Pancreas (tissue), 10 donors: ENCODE measurements around the gene HES4. TPM values are rescaled to one million over a fixed set of nuclear protein-coding genes. Genes with fewer than 3 reads are reported as not detected.
"Not testable (repeated sequence)": the region's sequence is repeated elsewhere in the genome, so short reads cannot be mapped to it uniquely, and the experiment has no call there.

Experiments
- ATAC-seq, 4 donors: fragments of 200-7000 bp; cut with Tn5 transposase; one replicate each; pipeline versions ENCODE4 v1.8.0 to v1.9.1; 2020; ENCODE audit warnings: mild to moderate bottlenecking in 4 of 4, moderate library complexity in 4 of 4
- DNase-seq, 6 donors: peaks; one replicate each; pipeline ENCODE4 v3.0.0-alpha.2; 2020
- FAIRE-seq: peaks from 2 replicates; lab custom pipeline; 2012; peaks lifted over from hg19 to GRCh38; lab: Jason Lieb, UNC
- H3K27ac ChIP-seq, 4 donors: fragments of 200-600 bp; sonication (generic); 1 replicate in 3 of 4; 2 replicates in 1 of 4; pipeline versions ENCODE4 v1.5.0 to v1.8.0; 2020
- H3K27me3 ChIP-seq, 4 donors: fragments of 200-600 bp; one replicate each; pipeline ENCODE4 v1.8.0; 2021
- H3K36me3 ChIP-seq, 3 donors: fragments of 200-600 bp; sonication (generic) in 1 of 3; one replicate each; pipeline versions ENCODE4 v1.5.0 to v1.8.0; 2020 to 2021
- H3K4me1 ChIP-seq, 3 donors: fragments of 200-600 bp; one replicate each; pipeline ENCODE4 v1.8.0; 2021
- H3K4me3 ChIP-seq, 4 donors: fragments of 200-600 bp; sonication (generic) in 2 of 4; one replicate each; pipeline versions ENCODE4 v1.5.0 to v1.8.0; 2020 to 2021
- H3K9me3 ChIP-seq, 4 donors: fragments of 200-600 bp; one replicate each; pipeline ENCODE4 v1.8.0; 2021
- CTCF ChIP-seq, 4 donors: fragments of 200-600 bp; sonication (generic) in 3 of 4; IDR thresholded peaks; one replicate each; pipeline versions ENCODE4 v1.5.0 to v1.8.0; 2021; ENCODE audit warnings: antibody characterized with exemption in 4 of 4
- WGBS, 2 donors: extraction: QIAGEN DNeasy Blood & Tissue Kit; methylation state at CpG; one replicate each; pipeline ENCODE4 v1.1.7; 2013; 5-methylcytosine and 5-hydroxymethylcytosine counted together
- intact Hi-C, 3 donors: fragments of 100-400 bp; cut with DNase I; formaldehyde crosslinking; loops; one replicate each; pipeline versions ENCODE4 v1.11.1 to v1.14.2; 2022
- polyA plus RNA-seq, 2 donors: library from polyadenylated mRNA; stranded (reverse); fragments of 200-250 nt; gene quantifications; one replicate each; pipeline ENCODE4 v1.2.3, GENCODE V29; 2013
- total RNA-seq, 6 donors: library from RNA; stranded (reverse); fragmentation: NEBNext Ultra II Directional in 4 of 6; extraction: Animal tissue kit (Norgen Biotek cat#: 25700) in 4 of 6; gene quantifications; one replicate each; pipeline versions ENCODE4 v1.2.1 to v1.2.4, GENCODE V29; 2021 to 2023
- donor health status: healthy with polysubstance abuse.
- donor health status: DM: no; HTN: no; CAD: no; lungs with moderate emphysema.
- donor health status: DM: no; HTN: no; CAD: no.
- donor health status: control.
- donor health status: control.
- donor health status: Bipolar disorder and iron deficiency.
- donor health status: DM: yes; HTN: yes; CAD: no.
- donor health status: DM: no; HTN: no; CAD: no.
- donor health status: DM: no; HTN: no; CAD: no.
- donor health status: DM: yes; HTN: yes; CAD: no.

The HES4 gene
- total and polyA plus RNA-seq, 8 donors, result 13.2 to 46.4 (median 25.6) TPM

GRCh38 chr1:978835-979743 is 20.8 kb downstream of the HES4 start:
- intact Hi-C loops, result no loop called here
- no peaks in the 10 kb centered on the region for H3K4me1 ChIP-seq
- H3K36me3 ChIP-seq, result no peaks in the 10 kb centered on the region
- DNase-seq, result peak in 4 of 6 donors; percentile 11 to 81 (median 43)
- ATAC-seq, result no peak
- no peak overlapping the region for H3K27ac ChIP-seq
- WGBS, 2 donors, result 80 to 84% methylated on average over 50 to 60 of the region's 60 CpGs
- FAIRE-seq, result no peak
- H3K27me3 ChIP-seq, result no peaks in the 10 kb centered on the region
- no peak overlapping the region for H3K4me3 ChIP-seq
- no peak for TF ChIP-seq CTCF (IDR thresholded peaks at IDR 0.05)
- no peaks in the 10 kb centered on the region for H3K9me3 ChIP-seq

GRCh38 chr1:978069-978834 is 21.6 kb downstream of the HES4 start:
- FAIRE-seq (no peak), DNase-seq (peak in 2 of 6 donors; percentile 42 to 73), ATAC-seq (no peak)
- H3K9me3 ChIP-seq, result no peaks in the 10 kb centered on the region
- TF ChIP-seq CTCF (IDR thresholded peaks at IDR 0.05), result no peak
- no peaks in the 10 kb centered on the region for H3K36me3 ChIP-seq
- WGBS, 2 donors, result 83 to 87% methylated on average over 42 to 44 of the region's 44 CpGs
- no peak overlapping the region for H3K27ac ChIP-seq
- intact Hi-C loops, result no loop called here
- H3K27me3 ChIP-seq, result no peaks in the 10 kb centered on the region
- no peaks in the 10 kb centered on the region for H3K4me1 ChIP-seq
- no peak overlapping the region for H3K4me3 ChIP-seq

GRCh38 chr1:976791-977190 is 23.1 kb downstream of the HES4 start:
- H3K9me3 ChIP-seq, FAIRE-seq, H3K36me3 ChIP-seq, H3K27ac ChIP-seq, H3K4me3 ChIP-seq, H3K4me1 ChIP-seq, intact Hi-C loops, H3K27me3 ChIP-seq, ATAC-seq: not testable (repeated sequence)
- peak in 2 of 6 donors; percentile 49 to 85 for DNase-seq
- WGBS, 2 donors, result 56 to 63% methylated on average over 12 to 15 of the region's 39 CpGs

- Histone ChIP-seq H3K27me3 (peaks cover 0 to 8% (median 0%) of the 10 kb centered on the region in 4 donors), H3K36me3 (no peaks in the 10 kb centered on the region), H3K27ac (peak overlapping the region in 1 of 4 donors; percentile 16), H3K9me3 (no peaks in the 10 kb centered on the region), H3K4me1 (no peaks in the 10 kb centered on the region), H3K4me3 (peak overlapping the region in 2 of 4 donors; percentile 10 to 17)
- 1 to 2% methylated on average over 26 to 40 of the region's 40 CpGs for WGBS, 2 donors
- ATAC-seq (peak; percentile 77 to 94 (median 83)), DNase-seq (peak in 4 of 6 donors; percentile 56 to 87 (median 75)), FAIRE-seq (no peak)
- intact Hi-C loops, result no loop called here
- TF ChIP-seq CTCF (IDR thresholded peaks at IDR 0.05), result peak in 3 of 4 donors; percentile 29 to 46 (median 41)
These were observed 23.8 kb downstream of the HES4 start for GRCh38 chr1:975896-976683.

- 40 to 61% methylated on average over 9 of the region's 9 CpGs for WGBS, 2 donors
- Histone ChIP-seq H3K9me3 (no peaks in the 10 kb centered on the region), H3K27ac (no peak overlapping the region), H3K4me3 (no peak overlapping the region), H3K36me3 (no peaks in the 10 kb centered on the region), H3K27me3 (peaks cover 0 to 15% (median 3%) of the 10 kb centered on the region in 4 donors), H3K4me1 (no peaks in the 10 kb centered on the region)
- no peak for TF ChIP-seq CTCF (IDR thresholded peaks at IDR 0.05)
- ATAC-seq (no peak), FAIRE-seq (no peak), DNase-seq (peak in 2 of 6 donors; percentile 28 to 73)
- intact Hi-C loops, result no loop called here
These were observed 24.5 kb downstream of the HES4 start for GRCh38 chr1:975365-975764.
